Fibroblast of skin of left biceps (primary cell): Measurements from ENCODE around the gene MAPK1IP1L.

Source experiments
- DNase-seq, 2 experiments: peaks; one replicate each; pipeline ENCODE4 v3.0.0-alpha.2; 2013; ENCODE audit warnings: low read depth in 2 of 2

The MAPK1IP1L gene

GRCh38 chr14:55094292-55095157 is 43.1 kb downstream of the MAPK1IP1L start:
- DNase-seq: no peak

GRCh38 chr14:55097881-55098560 is 46.6 kb downstream of the MAPK1IP1L start:
- no peak for DNase-seq

GRCh38 chr14:55098561-55098898 is 47.1 kb downstream of the MAPK1IP1L start:
- DNase-seq: no peak

GRCh38 chr14:55099756-55100155 is 48.3 kb downstream of the MAPK1IP1L start:
- DNase-seq: peak; percentile 85 to 88

- no peak for DNase-seq
These were observed 50.3 kb downstream of the MAPK1IP1L start for GRCh38 chr14:55101698-55102097.

GRCh38 chr14:55102141-55102621 is 50.7 kb downstream of the MAPK1IP1L start:
- peak; percentile 100 for DNase-seq

GRCh38 chr14:55103005-55103640 is 51.7 kb downstream of the MAPK1IP1L start:
- DNase-seq: peak; percentile 82 to 86

GRCh38 chr14:55103971-55104954 is 52.8 kb downstream of the MAPK1IP1L start:
- no peak for DNase-seq

- DNase-seq: no peak
These were observed 54.5 kb downstream of the MAPK1IP1L start for GRCh38 chr14:55105991-55106390.

GRCh38 chr14:55107766-55108554 is 56.5 kb downstream of the MAPK1IP1L start:
- DNase-seq: peak; percentile 66 to 73

- DNase-seq: no peak
These were observed 58.4 kb downstream of the MAPK1IP1L start for GRCh38 chr14:55109836-55110235.

GRCh38 chr14:55111122-55111708 is 59.8 kb downstream of the MAPK1IP1L start:
- no peak for DNase-seq

GRCh38 chr14:55114720-55115119 is 63.3 kb downstream of the MAPK1IP1L start:
- DNase-seq: no peak

GRCh38 chr14:55115460-55115859 is 64.0 kb downstream of the MAPK1IP1L start:
- DNase-seq: no peak

- no peak for DNase-seq
These were observed 64.4 kb downstream of the MAPK1IP1L start for GRCh38 chr14:55115861-55116245.

- DNase-seq: no peak
These were observed 65.0 kb downstream of the MAPK1IP1L start for GRCh38 chr14:55116246-55117030.

GRCh38 chr14:55117803-55118441 is 66.5 kb downstream of the MAPK1IP1L start:
- no peak for DNase-seq

- DNase-seq: no peak
These were observed 67.3 kb downstream of the MAPK1IP1L start for GRCh38 chr14:55118761-55119160.
